GM23338 (cell line): ENCODE data around the gene FBXW11. TPM values are rescaled to one million over a fixed set of nuclear protein-coding genes. Genes with fewer than 3 reads are reported as not detected.

Source experiments
- ATAC-seq: fragments of 200-7000 bp; cut with Tn5 transposase; 3 replicates; pipeline ENCODE4 v1.9.1; 2020
- DNase-seq: peaks from one replicate; pipeline ENCODE4 v3.0.0-alpha.2; 2015; ENCODE audit warnings: low spot score
- H2AFZ ChIP-seq: fragments of 200-600 bp; sonication (generic); 2 replicates; pipeline ENCODE4 v1.8.0; 2016; ENCODE audit warnings: antibody characterized with exemption, mild to moderate bottlenecking, moderate library complexity
- H3F3A ChIP-seq: fragments of 200-600 bp; sonication (generic); replicated peaks from 2 replicates; pipeline ENCODE4 v1.8.0; 2017; ENCODE audit warnings: antibody characterized with exemption, mixed run types, low read depth
- H3K27ac ChIP-seq: fragments of 200-600 bp; sonication (generic); 2 replicates; pipeline ENCODE4 v1.6.1; 2016; ENCODE audit warnings: low read depth
- H3K27me3 ChIP-seq: fragments of 200-600 bp; sonication (generic); 2 replicates; pipeline ENCODE4 v1.8.0; 2016; ENCODE audit warnings: mild to moderate bottlenecking, mixed run types, moderate library complexity; ENCODE audit not compliant: insufficient read depth
- H3K36me3 ChIP-seq: fragments of 200-600 bp; sonication (generic); 2 replicates; pipeline ENCODE4 v1.8.0; 2016; ENCODE audit warnings: mild to moderate bottlenecking; ENCODE audit not compliant: insufficient read depth
- H3K4me1 ChIP-seq: fragments of 200-600 bp; sonication (generic); 2 replicates; pipeline ENCODE4 v1.8.0; 2016; ENCODE audit warnings: mild to moderate bottlenecking, moderate library complexity; ENCODE audit not compliant: insufficient read depth
- H3K4me2 ChIP-seq: fragments of 200-600 bp; sonication (generic); 2 replicates; pipeline ENCODE4 v1.7.1; 2017; ENCODE audit warnings: mixed run types
- H3K4me3 ChIP-seq: fragments of 200-600 bp; sonication (generic); 2 replicates; pipeline ENCODE4 v1.6.1; 2016; ENCODE audit warnings: mixed run types
- H3K79me2 ChIP-seq: fragments of 200-600 bp; sonication (generic); replicated peaks from 2 replicates; pipeline ENCODE4 v1.8.0; 2017; ENCODE audit warnings: mild to moderate bottlenecking; ENCODE audit not compliant: insufficient read depth
- H3K9me2 ChIP-seq: fragments of 200-600 bp; sonication (generic); 2 replicates; pipeline ENCODE4 v1.8.0; 2017; ENCODE audit not compliant: insufficient read depth
- H4K20me1 ChIP-seq: fragments of 200-600 bp; sonication (generic); replicated peaks from 2 replicates; pipeline ENCODE4 v1.8.0; 2017; ENCODE audit warnings: mild to moderate bottlenecking; ENCODE audit not compliant: insufficient read depth
- H3K27ac Mint-ChIP-seq: 2 replicates; pipeline ENCODE4 v1.8.0; 2020; ENCODE audit warnings: inconsistent platforms, mild to moderate bottlenecking, moderate library complexity, mixed read lengths
- H3K27me3 Mint-ChIP-seq: 3 replicates; pipeline ENCODE4 v1.8.0; 2022; ENCODE audit warnings: low read depth, mild to moderate bottlenecking, moderate library complexity, mixed read lengths, inconsistent platforms; ENCODE audit not compliant: insufficient read depth, poor library complexity
- H3K36me3 Mint-ChIP-seq: 3 replicates; pipeline ENCODE4 v1.8.0; 2021; ENCODE audit warnings: low read depth, mild to moderate bottlenecking, inconsistent platforms, moderate library complexity, mixed read lengths
- H3K4me1 Mint-ChIP-seq: 3 replicates; pipeline ENCODE4 v1.8.0; 2020; ENCODE audit warnings: mild to moderate bottlenecking, inconsistent platforms, mixed read lengths
- H3K4me3 Mint-ChIP-seq: 3 replicates; pipeline ENCODE4 v1.8.0; 2021; ENCODE audit warnings: moderate library complexity, mild to moderate bottlenecking, inconsistent platforms, mixed read lengths
- H3K9me3 Mint-ChIP-seq: 3 replicates; pipeline ENCODE4 v1.8.0; 2020; ENCODE audit warnings: moderate library complexity, mild to moderate bottlenecking, inconsistent platforms, mixed read lengths
- CTCF ChIP-seq, 2 experiments: fragments of 200-600 bp in 1 of 2; sonication (generic) in 1 of 2; conservative IDR thresholded peaks; 2 replicates each; pipeline versions ENCODE4 v1.5.1 to v1.6.1; 2016 to 2017; ENCODE audit warnings: antibody characterized with exemption in 2 of 2, low read depth in 2 of 2, mild to moderate bottlenecking in 2 of 2, moderate library complexity in 1 of 2
- ETS1 ChIP-seq: IDR thresholded peaks from 2 replicates; pipeline ENCODE4 v1.6.1; 2016; ENCODE audit warnings: antibody characterized with exemption
- EZH2 ChIP-seq: fragments of 200-600 bp; sonication (generic); IDR thresholded peaks from one replicate; pipeline ENCODE4 v1.8.0; 2017; ENCODE audit warnings: antibody characterized with exemption, mild to moderate bottlenecking, low read depth; ENCODE audit not compliant: unreplicated experiment
- NANOG ChIP-seq: IDR thresholded peaks from 2 replicates; pipeline ENCODE4 v1.6.1; 2016; ENCODE audit warnings: antibody characterized with exemption, borderline replicate concordance
- ZNF462 ChIP-seq: fragments of 250-450 bp; sonication (Bioruptor Pico); IDR thresholded peaks from 2 replicates; pipeline ENCODE4 v1.5.0; 2020; ENCODE audit warnings: mild to moderate bottlenecking, moderate library complexity
- polyA plus RNA-seq: library from polyadenylated mRNA; unstranded; fragments of >200 nt; fragmentation: Nextera tagmentation; extraction: Ambion mirVana; gene quantifications from 2 replicates; pipeline ENCODE4 v1.2.1, GENCODE V29; 2016
- total RNA-seq: library from RNA; depleted of rRNA; stranded (reverse); fragments of >200 nt; shearing (Covaris generic); gene quantifications from 2 replicates; pipeline ENCODE4 v1.2.3, GENCODE V29; 2014

The FBXW11 gene
- total and polyA plus RNA-seq, 2 experiments from 2014 or later, result 45.0 to 88.0 TPM

GRCh38 chr5:172009536-172010270, 3.3 kb upstream of the FBXW11 start:
- no peaks in the 10 kb centered on the region for H3K9me2 ChIP-seq

More at GRCh38 chr5:172009536-172010270, 3.3 kb upstream of the FBXW11 start:
- Histone ChIP-seq H3K27ac (peak overlapping the region; percentile 61), H2AFZ (no peak overlapping the region), H3K4me3 (peak overlapping the region; percentile 19; the same call in 1 of the 2 replicates), H3K4me2 (peak overlapping the region; percentile 48), H3F3A (peaks cover 15% of the 10 kb centered on the region), H3K79me2 (peaks cover 25% of the 10 kb centered on the region), H3K27me3 (no peaks in the 10 kb centered on the region), H3K4me1 (peaks cover 27% of the 10 kb centered on the region), H3K36me3 (no peaks in the 10 kb centered on the region), H4K20me1 (peaks cover under 1% of the 10 kb centered on the region; the same call in 1 of the 2 replicates)
- Mint-ChIP-seq H3K9me3 (no peaks in the 10 kb centered on the region), H3K4me1 (peaks cover 40% of the 10 kb centered on the region), H3K27ac (peak overlapping the region; percentile 97), H3K36me3 (no peaks in the 10 kb centered on the region), H3K4me3 (no peak overlapping the region), H3K27me3 (peaks cover 6% of the 10 kb centered on the region)
- ATAC-seq (no peak), DNase-seq (no peak)
- no peak for TF ChIP-seq ZNF462
- TF ChIP-seq ETS1, result no peak
- no peak for TF ChIP-seq NANOG
- TF ChIP-seq EZH2, result no peak
- no peak for TF ChIP-seq CTCF (conservative IDR thresholded peaks at IDR 0.05; ENCODE audit: low read depth in 2 of 2)
